GM12878 (cell line): Measurements from ENCODE around the gene ACTR2. TPM values are rescaled to one million over a fixed set of nuclear protein-coding genes. Genes with fewer than 3 reads are reported as not detected.

Experiments used
- ATAC-seq: fragments of 200-7000 bp; cut with Tn5 transposase; 3 replicates; pipeline ENCODE4 v1.9.1; 2020; ENCODE audit warnings: mild to moderate bottlenecking, moderate library complexity
- Bru-seq: library from RNA; stranded (reverse); fragments of 400-500 nt; gene quantifications from one replicate; lab custom pipeline; 2021; lab: Mats Ljungman, UMichigan
- BruChase-seq, 2 experiments: library from RNA; stranded (reverse); fragments of 400-500 nt; gene quantifications; one replicate each; lab custom pipeline; 2021; lab: Mats Ljungman, UMichigan
- BruUV-seq: library from RNA; stranded (reverse); fragments of 400-500 nt; replicated peaks from 2 replicates; lab custom pipeline; 2021; lab: Mats Ljungman, UMichigan
- CTCF ChIA-PET: fragments of 300-600 bp; sonication (Branson Sonifier 250); formaldehyde crosslinking; extraction: SDS; loops from one replicate; lab custom pipeline; 2021; ENCODE audit warnings: inconsistent platforms; lab: Yijun Ruan, JAX
- POLR2A ChIA-PET: fragments of 350-600 bp; formaldehyde crosslinking; extraction: SDS; loops from one replicate; lab custom pipeline; 2021; ENCODE audit warnings: inconsistent platforms; lab: Charles Lee
- RAD21 ChIA-PET: fragments of 300-600 bp; sonication (Branson Sonifier 250); formaldehyde crosslinking; loops from one replicate; lab custom pipeline; 2023; ENCODE audit warnings: antibody characterized with exemption; ENCODE audit not compliant: unreplicated experiment; lab: Charles Lee
- SMC1A ChIA-PET: fragments of 300-600 bp; sonication (Branson Sonifier 250); formaldehyde crosslinking; loops from one replicate; lab custom pipeline; 2023; ENCODE audit not compliant: unreplicated experiment, uncharacterized antibody; lab: Charles Lee
- DNase-seq: peaks from one replicate; pipeline ENCODE4 v3.0.0-alpha.2; 2011; ENCODE audit warnings: low read depth, low spot score
- FAIRE-seq: peaks from 3 replicates; lab custom pipeline; 2011; peaks lifted over from hg19 to GRCh38; lab: Jason Lieb, UNC
- H2AFZ ChIP-seq: 2 replicates; pipeline ENCODE4 v1.6.0; 2011; ENCODE audit warnings: low read depth, low read length, control low read depth; ENCODE audit not compliant: control insufficient read depth
- H3K27ac ChIP-seq: 2 replicates; pipeline ENCODE4 v1.5.1; 2011; ENCODE audit warnings: control low read depth; ENCODE audit not compliant: control insufficient read depth, insufficient read depth
- H3K27me3 ChIP-seq, 2 experiments: replicated peaks in 1 of 2; 2 replicates each; pipeline versions ENCODE4 v1.6.0 to v1.6.1; 2011; ENCODE audit warnings: low read length in 1 of 2; ENCODE audit not compliant: control insufficient read depth in 2 of 2, insufficient read depth in 2 of 2
- H3K36me3 ChIP-seq, 2 experiments: 2 replicates each; pipeline ENCODE4 v1.5.1; 2011; ENCODE audit warnings: low read length in 1 of 2; ENCODE audit not compliant: control insufficient read depth in 2 of 2, insufficient read depth in 2 of 2
- H3K4me1 ChIP-seq: 2 replicates; pipeline ENCODE4 v1.6.1; 2011; ENCODE audit warnings: mild to moderate bottlenecking, low read length, moderate library complexity, mixed read lengths; ENCODE audit not compliant: control insufficient read depth, insufficient read depth
- H3K4me2 ChIP-seq: 2 replicates; pipeline ENCODE4 v1.6.0; 2011; ENCODE audit warnings: control low read depth; ENCODE audit not compliant: control insufficient read depth, insufficient read depth
- H3K4me3 ChIP-seq: fragments of 200-600 bp; sonication (generic); 2 replicates; pipeline ENCODE4 v1.5.1; 2016
- H3K79me2 ChIP-seq: 2 replicates; pipeline ENCODE4 v1.6.0; 2011; ENCODE audit warnings: low read length; ENCODE audit not compliant: control insufficient read depth, insufficient read depth
- H3K9ac ChIP-seq: 2 replicates; pipeline ENCODE4 v1.8.0; 2011; ENCODE audit warnings: low read length, control low read depth, mixed read lengths; ENCODE audit not compliant: control insufficient read depth, insufficient read depth
- H3K9me3 ChIP-seq: replicated peaks from 3 replicates; pipeline ENCODE4 v1.5.1; 2011; ENCODE audit warnings: mild to moderate bottlenecking, low read length; ENCODE audit not compliant: control insufficient read depth, insufficient read depth
- H4K20me1 ChIP-seq: 2 replicates; pipeline ENCODE4 v1.6.0; 2011; ENCODE audit not compliant: control insufficient read depth, insufficient read depth
- BHLHE40 ChIP-seq, 2 experiments: fragments of 450-650 bp in 1 of 2; IDR thresholded peaks; 2 replicates each; pipeline ENCODE4 v1.6.1; 2011 to 2017; ENCODE audit warnings: low read depth in 2 of 2, borderline replicate concordance in 1 of 2, improper control_type of control experiment in 1 of 2, low read length in 1 of 2, mild to moderate bottlenecking in 1 of 2
- BMI1 ChIP-seq: fragments of 450-650 bp; IDR thresholded peaks from 2 replicates; pipeline ENCODE4 v1.6.1; 2016; ENCODE audit warnings: mild to moderate bottlenecking, moderate library complexity, borderline replicate concordance
- CHD4 ChIP-seq: fragments of 200-600 bp; sonication (generic); IDR thresholded peaks from 2 replicates; pipeline ENCODE4 v1.6.1; 2016; ENCODE audit warnings: mild to moderate bottlenecking
- CREM ChIP-seq: IDR thresholded peaks from 2 replicates; pipeline ENCODE4 v1.6.1; 2014; ENCODE audit warnings: antibody characterized with exemption, low read depth
- GABPA ChIP-seq: IDR thresholded peaks from 2 replicates; pipeline ENCODE4 v1.6.1; 2014; ENCODE audit warnings: antibody characterized with exemption, low read depth, mild to moderate bottlenecking, inconsistent platforms
- GATAD2B ChIP-seq: fragments of 450-650 bp; conservative IDR thresholded peaks from 2 replicates; pipeline ENCODE4 v1.6.1; 2017; ENCODE audit warnings: low read depth, mild to moderate bottlenecking, moderate library complexity
- IKZF2 ChIP-seq, 2 experiments: fragments of 450-650 bp; IDR thresholded peaks; 2 replicates each; pipeline ENCODE4 v1.6.1; 2017; ENCODE audit warnings: mild to moderate bottlenecking in 2 of 2, moderate library complexity in 2 of 2
- MTA2 ChIP-seq: fragments of 450-650 bp; IDR thresholded peaks from 2 replicates; pipeline ENCODE4 v1.6.1; 2016; ENCODE audit warnings: low read depth, mild to moderate bottlenecking, moderate library complexity
- NBN ChIP-seq: fragments of 450-650 bp; IDR thresholded peaks from 2 replicates; pipeline ENCODE4 v1.6.1; 2016
- NFIC ChIP-seq: IDR thresholded peaks from 2 replicates; pipeline ENCODE4 v1.6.1; 2012; ENCODE audit warnings: low read depth, mild to moderate bottlenecking, inconsistent platforms, low read length, moderate library complexity
- NFXL1 ChIP-seq: fragments of 450-650 bp; IDR thresholded peaks from 2 replicates; pipeline ENCODE4 v1.6.1; 2017; ENCODE audit warnings: antibody characterized with exemption, mild to moderate bottlenecking, borderline replicate concordance
- RELA ChIP-seq: fragments of 450-650 bp; IDR thresholded peaks from 2 replicates; pipeline ENCODE4 v1.8.0; 2014; ENCODE audit warnings: borderline replicate concordance; ENCODE audit not compliant: partially characterized antibody
- TCF3 ChIP-seq: IDR thresholded peaks from 2 replicates; pipeline ENCODE4 v1.6.1; 2012; ENCODE audit warnings: low read depth, mild to moderate bottlenecking, low read length, borderline replicate concordance; ENCODE audit not compliant: insufficient read depth
- YBX1 ChIP-seq: fragments of 450-650 bp; IDR thresholded peaks from 2 replicates; pipeline ENCODE4 v1.6.1; 2016; ENCODE audit warnings: antibody characterized with exemption
- WGBS: methylation state at CpG from one replicate; pipeline ENCODE4 v1.1.6; 2016; ENCODE audit warnings: low lambda C conversion rate; ENCODE audit not compliant: insufficient replicate concordance, insufficient coverage; ENCODE audit errors: missing lambda C conversion rate; 5-methylcytosine and 5-hydroxymethylcytosine counted together
- in situ Hi-C: fragments of 300-500 bp; cut with MboI; formaldehyde crosslinking; loops from 9 replicates; pipeline ENCODE4 v1.14.3; 2018; ENCODE audit warnings: mixed read lengths
- intact Hi-C: fragments of 100-400 bp; cut with micrococcal nuclease; formaldehyde crosslinking; loops from one replicate; pipeline ENCODE4 v1.14.2; 2022; ENCODE audit not compliant: unreplicated experiment
- long read RNA-seq, 2 experiments: library from polyadenylated mRNA; unstranded; transcript quantifications; one replicate each; pipeline ENCODE4 v2.0.0, GENCODE V29; 2019 to 2020
- polyA minus RNA-seq, 3 experiments: library from RNA; depleted of rRNA, polyadenylated mRNA; stranded (reverse); fragments of >200 nt; gene quantifications; 2 replicates each; pipeline ENCODE4 v1.2.3, GENCODE V29; 2011
- polyA plus RNA-seq, 11 experiments: library from polyadenylated mRNA; depleted of rRNA in 4 of 11; unstranded in 6 of 11; stranded (reverse) in 5 of 11; fragments of >200 nt; fragmentation: Nextera tagmentation in 4 of 11; fragmentation: Illumina TruSeq in 1 of 11; extraction: Ambion mirVana in 4 of 11; extraction: Trizol in 1 of 11; gene quantifications; 1 replicate in 1 of 11; 2 replicates in 10 of 11; pipeline versions ENCODE4 v1.2.1 to v1.2.3, GENCODE V29; 2011 to 2016; ENCODE audit warnings: inconsistent platforms in 2 of 11, missing spikeins in 2 of 11, low read depth in 1 of 11
- total RNA-seq, 4 experiments: library from RNA; depleted of rRNA in 3 of 4; stranded (reverse); fragments of >200 nt in 3 of 4; fragmentation: Illumina TruSeq in 1 of 4; extraction: Trizol in 1 of 4; gene quantifications; 2 replicates each; pipeline versions ENCODE4 v1.2.1 to v1.2.3, GENCODE V29; 2013 to 2021
- TF ChIP-seq, protein P1 (sequence below): IDR thresholded peaks from 2 replicates; pipeline ENCODE4 v1.6.1; 2012; ENCODE audit warnings: mild to moderate bottlenecking, low read depth, low read length

Gene ACTR2
- total RNA-seq (2013; cell fraction: nucleolus; rRNA removed) = 23.1 and 26.9 TPM in 2 replicates
- total RNA-seq (2014; rRNA removed) (125 and 138 TPM in 2 replicates), total RNA-seq (2014; rRNA removed; fragmentation: Illumina TruSeq; extraction: Trizol) (165 and 167 TPM in 2 replicates), total RNA-seq (2021) (401 and 407 TPM in 2 replicates), polyA plus RNA-seq (2011; rRNA removed) (212 and 307 TPM in 2 replicates), polyA plus RNA-seq (2014; fragmentation: Illumina TruSeq; extraction: Trizol) (362 and 487 TPM in 2 replicates), polyA plus RNA-seq (2014; fragmentation: Nextera tagmentation; extraction: Ambion mirVana) (100 to 1,000 TPM in 1 of 2 experiments, 10 to 100 TPM in 1; 94.2 to 124 TPM), polyA plus RNA-seq (2014; rRNA removed) (165 and 196 TPM in 2 replicates), polyA plus RNA-seq (2016; fragmentation: Nextera tagmentation; extraction: Ambion mirVana) (100 to 1,000 TPM; 193 to 219 TPM), polyA minus RNA-seq (2011; rRNA and poly(A)+ RNA removed) (87.5 and 146 TPM in 2 replicates), Bru-seq, nascent RNA (percentile 96 among the genes with signal in this experiment), BruChase-seq, experiment 1, labeled RNA remaining after a 6-hour chase (percentile 99 among the genes with signal in this experiment), BruChase-seq, experiment 2, labeled RNA remaining after a 2-hour chase (percentile 98 among the genes with signal in this experiment)
- 127 TPM for polyA plus RNA-seq (2011; ENCODE audit: low read depth)
- 66.9 and 108 TPM in 2 replicates for polyA plus RNA-seq (2011; cell fraction: cytosol; rRNA removed)
- 26.9 and 38.5 TPM in 2 replicates for polyA plus RNA-seq (2011; cell fraction: nucleus; rRNA removed)
- polyA plus RNA-seq (2012) = 188 and 194 TPM in 2 replicates
- polyA minus RNA-seq (2011; cell fraction: cytosol; rRNA and poly(A)+ RNA removed) = 81.4 and 92.7 TPM in 2 replicates
- polyA minus RNA-seq (2011; cell fraction: nucleus; rRNA and poly(A)+ RNA removed) = 13.7 and 20.6 TPM in 2 replicates
- long read RNA-seq, experiment 1, transcript ACTR2-201 (9 exons, 3,861 nt) = major isoform, 19 of 34 reads
- long read RNA-seq, experiment 1, partial matches to known transcripts = 1 of 34 reads
- long read RNA-seq, experiment 1, other reads (novel, unspliced or antisense) = 14 of 34 reads
- long read RNA-seq, experiment 2, transcript ACTR2-201 (9 exons, 3,861 nt) = major isoform, 565 of 664 reads
- long read RNA-seq, experiment 2, partial matches to known transcripts = 86 of 664 reads
- long read RNA-seq, experiment 2, other reads (novel, unspliced or antisense) = 13 of 664 reads

DNA sequence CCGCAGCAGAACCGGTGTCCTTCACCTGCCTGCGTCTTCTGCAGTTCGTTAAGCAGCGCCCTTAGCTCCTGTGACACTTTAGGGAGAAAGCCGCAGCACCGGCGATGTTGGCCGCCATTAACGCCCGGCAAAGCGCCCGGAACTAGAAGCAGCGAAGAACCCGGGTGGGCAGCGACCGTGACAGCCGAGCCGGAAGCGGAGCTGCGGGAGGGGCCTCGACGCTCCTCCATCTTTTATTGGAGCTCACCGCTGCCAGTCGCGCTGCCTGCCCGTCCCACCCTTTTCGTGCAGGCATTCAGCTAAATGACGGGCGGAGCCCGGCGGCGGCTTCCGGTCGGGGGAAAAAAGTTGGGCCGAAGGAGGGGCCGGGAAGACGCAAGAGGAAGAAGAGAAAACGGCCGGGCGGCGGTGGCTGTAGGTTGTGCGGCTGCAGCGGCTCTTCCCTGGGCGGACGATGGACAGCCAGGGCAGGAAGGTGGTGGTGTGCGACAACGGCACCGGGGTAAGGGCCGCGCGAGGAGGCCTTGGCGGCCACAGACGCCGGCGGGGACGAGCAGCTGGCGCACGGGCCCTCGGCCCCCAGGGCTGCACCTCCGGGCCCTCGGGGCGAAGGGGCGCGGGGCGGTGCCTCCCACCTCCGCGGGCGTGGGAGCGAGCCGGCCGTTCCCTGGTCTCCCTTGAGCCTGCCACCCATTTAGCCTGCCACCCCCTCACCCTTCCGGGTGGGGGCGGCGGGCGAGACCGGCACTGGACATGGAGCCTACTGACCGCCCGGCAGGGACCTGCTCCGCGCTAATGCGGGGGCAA is at the start of gene ACTR2:
ACTR2 (plus strand) TSS at position 376 of the 807 bp plus-strand sequence; CDS start at position 455, 79 bp downstream.
- intact Hi-C loops (loop anchor here (2.0 to 10.0 kb wide), 5 partner anchors 95 to 313 kb away; partner anchors contain the start of genes CEP68, RAB1A and SLC1A4), in situ Hi-C loops (no loop called here)
- 0 out of 4 replicates have a peak, but pooled peaks cover 0 to 12% of the 10 kb centered on the region in 2 experiments for H3K36me3 ChIP-seq
- DNase-seq (peak; percentile 90), ATAC-seq (peak; percentile 92), FAIRE-seq (peak; percentile 81)
- ChIA-PET SMC1A (interaction anchor here (0.8 to 1.3 kb wide), 5 partner anchors 10 to 379 kb away, joined by 3 read pairs; no protein-coding TSS in a partner anchor), POLR2A (interaction anchor here (0.5 to 2.0 kb wide), 37 partner anchors 8 to 703 kb away, joined by 3 to 31 read pairs (median 4); partner anchors contain the start of genes CEP68 and RAB1A), CTCF (interaction anchor here (0.8 to 1.6 kb wide), 4 partner anchors 11 to 172 kb away, joined by 3 to 5 read pairs (median 4); partner anchors contain the start of genes CEP68 and RAB1A), RAD21 (interaction anchor here (0.7 to 2.8 kb wide), 11 partner anchors 9 to 208 kb away, joined by 3 to 15 read pairs (median 4); partner anchors contain the start of genes CEP68 and RAB1A)
- H3K9me3 ChIP-seq = no peaks in the 10 kb centered on the region
- H3K27me3 ChIP-seq = no peaks in the 10 kb centered on the region
- 1% methylated on average over 69 of the region's 82 CpGs for WGBS
- peaks cover 61% of the 10 kb centered on the region for H3K79me2 ChIP-seq
- BruUV-seq = TSS peak; percentile 78
- peak within 1 kb of the TSS; percentile 98 for H3K27ac ChIP-seq
- H3K4me2 ChIP-seq = peak within 1 kb of the TSS; percentile 84
- H3K9ac ChIP-seq = peak within 1 kb of the TSS; percentile 99
- H3K4me3 ChIP-seq = peak within 1 kb of the TSS; percentile 97
- H3K4me1 ChIP-seq = peaks cover 12% of the 10 kb centered on the region
- no peaks in the 10 kb centered on the region for H4K20me1 ChIP-seq
- H2AFZ ChIP-seq = peak within 1 kb of the TSS; percentile 86
- TF ChIP-seq, protein P1, sequence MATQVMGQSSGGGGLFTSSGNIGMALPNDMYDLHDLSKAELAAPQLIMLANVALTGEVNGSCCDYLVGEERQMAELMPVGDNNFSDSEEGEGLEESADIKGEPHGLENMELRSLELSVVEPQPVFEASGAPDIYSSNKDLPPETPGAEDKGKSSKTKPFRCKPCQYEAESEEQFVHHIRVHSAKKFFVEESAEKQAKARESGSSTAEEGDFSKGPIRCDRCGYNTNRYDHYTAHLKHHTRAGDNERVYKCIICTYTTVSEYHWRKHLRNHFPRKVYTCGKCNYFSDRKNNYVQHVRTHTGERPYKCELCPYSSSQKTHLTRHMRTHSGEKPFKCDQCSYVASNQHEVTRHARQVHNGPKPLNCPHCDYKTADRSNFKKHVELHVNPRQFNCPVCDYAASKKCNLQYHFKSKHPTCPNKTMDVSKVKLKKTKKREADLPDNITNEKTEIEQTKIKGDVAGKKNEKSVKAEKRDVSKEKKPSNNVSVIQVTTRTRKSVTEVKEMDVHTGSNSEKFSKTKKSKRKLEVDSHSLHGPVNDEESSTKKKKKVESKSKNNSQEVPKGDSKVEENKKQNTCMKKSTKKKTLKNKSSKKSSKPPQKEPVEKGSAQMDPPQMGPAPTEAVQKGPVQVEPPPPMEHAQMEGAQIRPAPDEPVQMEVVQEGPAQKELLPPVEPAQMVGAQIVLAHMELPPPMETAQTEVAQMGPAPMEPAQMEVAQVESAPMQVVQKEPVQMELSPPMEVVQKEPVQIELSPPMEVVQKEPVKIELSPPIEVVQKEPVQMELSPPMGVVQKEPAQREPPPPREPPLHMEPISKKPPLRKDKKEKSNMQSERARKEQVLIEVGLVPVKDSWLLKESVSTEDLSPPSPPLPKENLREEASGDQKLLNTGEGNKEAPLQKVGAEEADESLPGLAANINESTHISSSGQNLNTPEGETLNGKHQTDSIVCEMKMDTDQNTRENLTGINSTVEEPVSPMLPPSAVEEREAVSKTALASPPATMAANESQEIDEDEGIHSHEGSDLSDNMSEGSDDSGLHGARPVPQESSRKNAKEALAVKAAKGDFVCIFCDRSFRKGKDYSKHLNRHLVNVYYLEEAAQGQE = no peak
- TF ChIP-seq YBX1 (no peak), TCF3 (no peak), NFIC (no peak), GABPA (peak; percentile 93), NFXL1 (no peak), CREM (peak; percentile 47; the same call in 1 of the 2 replicates), RELA (peak; percentile 52), CHD4 (no peak), MTA2 (no peak), IKZF2 (IDR thresholded peaks at IDR 0.05) (peak; percentile 21 to 46; a peak in 2 of 4 replicates), BHLHE40 (IDR thresholded peaks at IDR 0.05; ENCODE audit: borderline replicate concordance in 1 of 2, low read depth in 2 of 2, low read length in 1 of 2) (peak; percentile 46 to 72; a peak in 3 of 4 replicates), GATAD2B (peak; percentile 96), NBN (0 out of 2 replicates have a peak, but pooled peaks have one; percentile 52), BMI1 (no peak)
